GF-D8 (cell line): ENCODE results near the gene GPR35.

ENCODE experiments used
- DNase-seq: peaks from one replicate; lab custom pipeline; 2025; lab: John Stamatoyannopoulos, UW

Gene GPR35

DNA sequence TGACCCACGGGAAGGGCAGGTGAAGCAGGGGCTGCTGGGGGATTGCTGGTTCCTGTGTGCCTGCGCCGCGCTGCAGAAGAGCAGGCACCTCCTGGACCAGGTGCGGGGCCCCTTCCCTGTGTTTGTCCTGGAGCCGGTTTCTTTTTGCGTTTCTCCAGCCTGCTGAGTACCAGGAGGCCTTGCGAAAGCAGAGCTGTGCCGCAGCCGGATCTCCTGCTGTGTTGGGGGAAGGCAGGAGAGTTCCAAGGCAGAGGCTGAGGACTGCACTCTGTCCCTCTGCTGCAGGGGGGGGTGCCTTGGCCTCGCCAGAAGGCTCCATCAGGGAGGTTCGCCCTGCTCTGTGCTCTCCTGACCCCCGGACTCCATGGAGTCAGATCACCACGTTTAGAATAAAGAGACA, 35.9 kb upstream of the GPR35 start:
- DNase-seq, result no peak

DNA sequence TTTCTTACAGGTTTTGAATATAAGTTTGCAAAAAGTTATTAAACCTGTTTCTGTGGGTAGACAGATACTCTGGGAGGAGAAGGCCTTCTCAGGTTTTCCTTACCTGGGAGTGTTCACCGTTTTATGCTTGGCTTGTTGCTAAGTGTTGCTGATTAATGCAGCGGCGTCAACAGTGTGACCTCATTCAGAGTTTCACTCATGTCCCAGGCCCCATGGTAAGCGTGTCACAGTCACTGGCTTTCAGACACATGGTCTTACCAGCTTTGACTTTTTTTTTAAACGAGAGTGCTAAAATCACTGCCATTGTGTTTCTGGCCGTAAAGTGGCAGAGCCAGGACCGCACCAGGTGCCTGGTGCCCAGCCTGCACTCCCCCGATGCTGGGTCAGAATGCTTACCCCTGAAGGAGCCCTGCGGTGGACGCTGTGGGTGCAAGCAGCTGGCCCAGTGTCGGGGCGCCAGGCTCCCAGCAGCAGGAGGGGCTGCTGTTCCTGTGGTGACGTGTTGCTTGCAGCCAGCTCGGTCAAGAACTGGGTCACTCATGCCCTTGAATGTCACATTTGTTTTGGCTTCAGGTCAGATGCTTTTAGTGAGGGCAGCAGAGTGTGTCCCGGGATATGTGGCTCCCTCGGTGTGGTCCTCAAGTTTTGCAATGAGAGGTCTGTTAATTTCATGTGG, 35.3 kb upstream of the GPR35 start:
- DNase-seq, result no peak

DNA sequence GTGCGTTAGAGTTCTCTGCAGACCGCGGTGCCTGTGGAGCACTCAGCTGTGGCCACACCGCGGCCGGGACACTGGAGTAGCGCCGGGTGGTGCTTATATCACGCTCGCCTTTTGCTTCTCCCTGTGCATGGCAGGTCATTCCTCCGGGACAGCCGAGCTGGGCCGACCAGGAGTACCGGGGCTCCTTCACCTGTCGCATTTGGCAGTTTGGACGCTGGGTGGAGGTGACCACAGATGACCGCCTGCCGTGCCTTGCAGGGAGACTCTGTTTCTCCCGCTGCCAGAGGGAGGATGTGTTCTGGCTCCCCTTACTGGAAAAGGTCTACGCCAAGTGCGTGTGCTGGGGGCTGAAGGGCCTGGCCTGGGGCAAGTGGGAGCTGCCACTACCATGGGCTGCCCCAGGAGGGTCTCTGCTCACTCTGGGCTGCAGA, 34.6 kb upstream of the GPR35 start:
- DNase-seq, result no peak

DNA sequence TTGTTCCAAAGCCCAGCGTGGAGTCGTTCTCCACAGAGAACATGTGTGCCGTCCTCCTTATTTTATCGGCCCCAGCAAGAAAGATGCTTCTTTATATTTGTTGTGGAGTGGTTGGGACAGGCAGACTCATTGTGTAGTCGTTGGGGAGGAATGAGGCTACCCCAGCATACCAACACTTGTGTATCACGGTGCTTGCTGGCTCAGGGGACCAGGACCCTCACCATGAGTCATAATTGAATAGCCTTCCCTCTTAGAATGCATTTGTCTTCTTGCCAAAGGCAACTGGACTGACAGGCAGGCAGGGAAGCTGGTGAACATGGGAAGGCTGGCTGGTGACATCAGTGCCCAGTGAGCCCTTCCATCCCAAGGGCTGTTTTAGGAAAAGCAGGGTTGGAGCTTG, 34.1 kb upstream of the GPR35 start:
- DNase-seq, result no peak

DNA sequence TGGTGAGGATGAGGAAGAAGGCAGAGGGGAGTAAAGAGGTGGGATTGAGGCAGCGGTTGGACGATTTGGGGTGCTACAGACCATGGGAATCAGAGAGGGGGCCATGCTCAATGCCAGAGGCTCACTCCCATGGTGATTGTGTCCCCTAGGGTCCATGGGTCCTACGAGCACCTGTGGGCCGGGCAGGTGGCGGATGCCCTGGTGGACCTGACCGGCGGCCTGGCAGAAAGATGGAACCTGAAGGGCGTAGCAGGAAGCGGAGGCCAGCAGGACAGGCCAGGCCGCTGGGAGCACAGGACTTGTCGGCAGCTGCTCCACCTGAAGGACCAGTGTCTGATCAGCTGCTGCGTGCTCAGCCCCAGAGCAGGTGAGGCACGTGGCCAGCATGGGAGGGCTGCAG, 33.5 kb upstream of the GPR35 start:
- no peak for DNase-seq

DNA sequence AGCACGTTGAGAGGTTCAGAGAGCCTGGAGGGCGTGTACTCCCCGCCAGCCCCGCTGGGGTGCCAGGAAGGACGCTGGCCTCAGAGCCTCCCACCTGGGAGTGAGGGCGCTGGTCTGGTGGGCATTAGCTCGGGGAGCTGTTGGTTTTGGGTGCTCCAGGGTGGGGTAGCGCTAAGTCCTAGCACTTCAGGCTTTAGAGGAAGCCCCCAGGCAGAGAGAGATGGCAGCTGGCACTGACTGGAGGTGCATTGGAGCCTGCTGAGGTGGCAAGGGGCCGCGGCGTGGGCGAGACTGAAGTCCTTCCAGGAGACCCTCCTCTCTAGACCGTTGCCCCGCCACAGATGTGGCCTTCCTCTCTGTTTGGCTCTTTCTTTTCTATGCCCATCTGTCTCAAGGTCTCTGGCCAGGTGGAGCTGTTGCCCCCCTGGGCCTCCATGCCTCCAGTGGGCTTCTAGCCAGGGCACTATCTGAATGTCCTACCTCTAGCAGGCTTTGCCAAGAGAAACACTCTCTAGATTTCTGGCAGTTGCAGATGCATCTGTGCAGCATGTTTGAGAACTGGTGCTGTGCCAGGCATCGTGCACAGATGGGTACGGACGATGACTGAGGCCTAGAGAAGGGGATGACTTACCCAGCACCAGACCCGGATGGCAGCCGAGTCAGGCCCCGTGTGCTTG, 32.1 kb upstream of the GPR35 start:
- DNase-seq, result no peak

DNA sequence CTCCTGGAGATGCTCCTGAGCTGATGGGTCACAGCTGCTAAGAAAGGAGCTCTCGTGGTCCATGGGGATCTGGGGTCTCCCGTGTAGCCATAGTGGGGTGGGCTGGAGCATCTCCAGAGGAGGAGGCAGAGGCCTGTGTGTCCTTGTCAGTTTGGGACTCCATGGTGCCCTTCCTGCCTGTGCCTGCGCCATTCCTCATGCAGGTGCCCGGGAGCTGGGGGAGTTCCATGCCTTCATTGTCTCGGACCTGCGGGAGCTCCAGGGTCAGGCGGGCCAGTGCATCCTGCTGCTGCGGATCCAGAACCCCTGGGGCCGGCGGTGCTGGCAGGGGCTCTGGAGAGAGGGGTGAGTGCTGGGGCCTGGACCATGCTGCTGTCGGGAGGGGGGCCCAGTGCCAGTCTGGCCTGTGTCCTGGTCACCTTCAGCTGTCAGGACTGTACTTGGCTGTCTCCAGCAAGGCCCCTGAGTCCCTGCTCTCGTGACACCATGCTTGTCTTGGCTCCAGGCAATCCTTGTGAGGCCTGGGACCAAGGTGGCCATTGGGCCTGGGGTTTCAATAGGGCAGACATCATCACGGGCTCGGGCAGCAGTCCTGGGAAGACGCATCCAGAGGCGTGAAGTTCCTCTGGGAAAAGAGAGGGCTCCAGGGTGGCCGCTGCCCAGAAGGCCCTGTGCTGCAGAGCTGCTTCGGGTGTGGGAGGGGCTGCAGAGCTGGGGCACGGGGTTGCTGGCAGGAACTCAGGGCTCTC, 31.4 kb upstream of the GPR35 start:
- DNase-seq, result no peak

DNA sequence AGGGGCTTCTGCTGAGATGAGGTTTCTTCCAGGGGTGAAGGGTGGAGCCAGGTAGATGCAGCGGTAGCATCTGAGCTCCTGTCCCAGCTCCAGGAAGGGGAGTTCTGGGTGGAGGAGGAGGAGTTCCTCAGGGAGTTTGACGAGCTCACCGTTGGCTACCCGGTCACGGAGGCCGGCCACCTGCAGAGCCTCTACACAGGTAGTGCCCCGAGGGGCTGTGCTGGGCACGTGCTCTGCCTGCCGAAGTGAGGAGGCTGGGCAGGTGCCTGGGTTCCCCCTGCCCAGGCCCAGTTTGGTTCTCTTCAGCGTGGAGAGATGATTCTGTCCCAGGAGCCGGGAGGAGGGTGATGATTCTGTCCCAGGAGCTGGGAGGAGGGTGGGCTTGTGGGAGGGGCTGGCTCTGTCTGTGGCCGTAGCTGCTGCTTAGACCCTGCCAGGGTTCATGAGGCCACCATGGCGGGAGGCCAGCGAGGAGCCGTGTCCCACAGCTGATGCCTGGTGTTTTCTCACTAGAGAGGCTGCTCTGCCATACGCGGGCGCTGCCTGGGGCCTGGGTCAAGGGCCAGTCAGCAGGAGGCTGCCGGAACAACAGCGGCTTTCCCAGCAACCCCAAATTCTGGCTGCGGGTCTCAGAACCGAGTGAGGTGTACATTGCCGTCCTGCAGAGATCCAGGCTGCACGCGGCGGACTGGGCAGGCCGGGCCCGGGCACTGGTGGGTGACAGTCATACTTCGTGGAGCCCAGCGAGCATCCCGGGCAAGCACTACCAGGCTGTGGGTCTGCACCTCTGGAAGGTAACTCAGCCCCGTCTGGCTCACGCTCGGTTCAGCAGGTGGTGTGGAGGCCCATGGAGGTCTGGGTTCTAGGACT, 30.5 kb upstream of the GPR35 start:
- DNase-seq, result no peak

DNA sequence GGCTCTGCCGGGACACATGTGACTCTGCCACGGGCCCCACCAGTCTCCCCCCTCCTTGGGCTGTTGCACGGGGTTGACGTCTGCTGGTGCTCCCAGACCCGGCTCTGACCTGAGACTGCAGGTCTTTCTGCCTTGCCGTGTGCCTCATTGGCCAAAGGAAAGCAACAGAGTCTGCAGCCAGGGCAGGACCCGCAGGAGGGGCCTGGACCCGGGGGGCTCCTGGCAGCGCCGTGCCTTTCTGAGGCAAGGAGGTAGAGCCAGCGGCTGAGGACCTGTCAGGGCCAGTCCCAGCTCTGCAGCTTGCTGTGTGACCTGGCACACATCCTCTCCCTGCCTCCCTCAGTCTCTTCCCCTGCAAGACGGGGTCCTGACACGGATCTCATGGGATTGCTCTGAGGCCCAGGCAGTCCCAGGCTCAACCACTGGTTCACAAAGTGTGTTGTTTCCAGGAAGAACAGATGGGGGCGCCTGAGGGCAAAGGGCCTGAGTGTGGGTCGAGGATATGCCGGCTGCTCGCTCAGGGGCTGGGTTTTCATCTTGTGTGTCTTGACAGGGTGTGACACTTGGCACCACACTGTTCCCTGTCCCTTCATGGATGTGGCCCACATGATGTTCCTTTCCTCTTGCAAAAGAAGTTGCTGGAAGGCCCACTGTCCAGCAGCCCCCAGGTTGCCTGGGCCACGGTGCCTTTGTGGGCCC, 29.8 kb upstream of the GPR35 start:
- no peak for DNase-seq

DNA sequence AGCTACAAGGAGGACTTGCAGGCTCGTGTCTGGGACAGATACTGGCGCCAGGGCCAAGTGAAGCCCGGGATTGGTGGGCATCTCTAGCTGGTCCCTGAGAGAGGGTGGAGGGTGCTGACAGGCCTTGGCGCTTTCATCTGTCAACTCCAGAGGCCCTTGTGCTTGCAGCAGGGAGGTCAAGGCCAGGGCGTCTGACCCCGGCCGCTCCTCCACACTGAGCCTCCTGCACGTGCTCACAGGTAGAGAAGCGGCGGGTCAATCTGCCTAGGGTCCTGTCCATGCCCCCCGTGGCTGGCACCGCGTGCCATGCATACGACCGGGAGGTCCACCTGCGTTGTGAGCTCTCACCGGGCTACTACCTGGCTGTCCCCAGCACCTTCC, 29.2 kb upstream of the GPR35 start:
- DNase-seq, result no peak

DNA sequence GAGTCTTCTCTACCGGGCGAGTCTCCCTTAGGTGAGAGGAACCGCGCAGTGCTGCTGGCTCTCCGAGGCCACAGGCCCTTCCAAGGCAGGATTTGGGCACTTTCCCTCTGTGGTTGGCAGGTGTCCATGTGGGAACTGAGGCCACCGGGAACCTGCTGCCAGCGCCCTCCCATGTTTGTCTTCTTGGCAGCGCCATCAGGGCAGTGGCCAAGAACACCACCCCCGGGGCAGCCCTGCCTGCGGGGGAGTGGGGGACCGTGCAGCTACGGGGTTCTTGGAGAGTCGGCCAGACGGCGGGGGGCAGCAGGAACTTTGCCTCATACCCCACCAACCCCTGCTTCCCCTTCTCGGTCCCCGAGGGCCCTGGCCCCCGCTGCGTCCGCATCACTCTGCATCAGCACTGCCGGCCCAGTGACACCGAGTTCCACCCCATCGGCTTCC, 28.8 kb upstream of the GPR35 start:
- DNase-seq, result no peak

DNA sequence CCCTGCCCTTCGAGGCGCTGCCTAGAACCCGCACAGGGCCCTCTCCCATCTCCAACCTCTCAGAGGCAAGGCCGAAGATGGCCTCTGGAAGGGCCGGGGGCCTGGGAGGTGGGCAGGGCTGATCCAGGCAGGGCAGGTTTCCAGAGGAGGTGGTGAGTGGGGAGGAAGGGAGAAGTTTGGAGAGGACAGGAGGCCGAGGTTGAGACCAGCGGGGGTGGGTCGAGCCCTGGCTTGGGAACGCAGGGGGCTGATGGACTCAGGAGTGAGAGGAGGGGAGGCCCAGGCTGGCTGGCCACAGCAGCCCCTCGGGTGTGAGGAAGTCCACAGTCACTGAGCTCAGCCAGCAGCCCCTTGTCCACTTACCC, 28.2 kb upstream of the GPR35 start:
- no peak for DNase-seq

DNA sequence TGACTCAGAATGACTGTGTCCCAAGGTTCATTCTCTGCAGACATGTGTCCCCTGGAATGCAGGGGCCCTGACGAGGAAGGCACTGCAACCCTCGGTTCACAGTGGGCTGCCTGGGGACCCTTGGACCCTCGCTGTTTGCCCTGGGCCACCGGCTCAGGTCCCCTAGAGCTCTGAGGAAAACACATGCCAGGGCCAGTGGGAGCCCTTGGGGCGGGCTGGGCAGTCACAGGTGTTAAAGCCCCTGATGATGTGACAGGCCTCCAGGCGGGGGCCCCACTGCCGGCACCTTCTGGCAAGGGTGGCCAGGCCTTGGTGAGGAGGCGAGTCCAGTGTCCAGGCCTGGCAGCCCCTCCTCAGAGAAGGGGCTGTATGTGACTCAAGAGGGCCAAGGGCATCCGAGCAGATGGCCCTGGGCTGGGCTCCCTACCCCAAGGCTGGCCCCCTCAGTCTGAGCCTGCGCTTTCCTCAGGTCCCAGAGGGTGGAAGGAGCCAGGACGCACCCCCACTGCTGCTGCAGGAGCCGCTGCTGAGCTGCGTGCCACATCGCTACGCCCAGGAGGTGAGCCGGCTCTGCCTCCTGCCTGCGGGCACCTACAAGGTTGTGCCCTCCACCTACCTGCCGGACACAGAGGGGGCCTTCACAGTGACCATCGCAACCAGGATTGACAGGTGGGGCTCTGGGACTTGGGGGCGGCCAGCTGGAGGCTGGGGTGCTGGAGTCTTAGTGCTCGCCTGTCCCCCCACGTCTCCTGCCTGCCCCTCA, 27.7 kb upstream of the GPR35 start:
- no peak for DNase-seq

DNA sequence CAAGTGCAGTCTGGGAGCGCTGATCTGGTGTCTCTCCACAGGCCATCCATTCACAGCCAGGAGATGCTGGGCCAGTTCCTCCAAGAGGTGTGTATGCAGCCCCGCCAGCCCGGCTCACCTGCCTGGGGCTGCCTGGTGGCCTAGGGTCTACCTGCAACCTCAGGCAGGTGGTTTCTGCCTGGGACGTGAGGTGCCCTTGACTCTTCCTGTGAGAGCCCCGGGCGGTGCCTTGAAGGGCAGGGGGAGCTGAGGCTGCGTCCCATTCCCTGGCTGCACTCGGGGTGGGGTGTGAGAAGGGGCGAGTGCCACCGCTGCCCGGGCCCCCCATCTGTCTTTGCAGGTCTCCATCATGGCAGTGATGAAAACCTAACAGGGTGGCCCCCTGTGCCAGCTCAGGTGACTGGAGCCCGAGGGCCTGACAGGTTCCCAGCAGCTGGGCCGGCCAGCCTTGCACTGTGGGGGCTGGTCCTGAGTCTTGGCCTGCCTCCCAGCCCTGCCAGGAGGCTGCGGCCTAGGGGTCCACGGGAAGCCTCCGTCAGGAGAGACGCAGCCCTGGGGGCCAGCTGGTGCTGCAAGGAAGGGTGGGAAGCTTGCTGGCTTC, 26.9 kb upstream of the GPR35 start:
- no peak for DNase-seq

DNA sequence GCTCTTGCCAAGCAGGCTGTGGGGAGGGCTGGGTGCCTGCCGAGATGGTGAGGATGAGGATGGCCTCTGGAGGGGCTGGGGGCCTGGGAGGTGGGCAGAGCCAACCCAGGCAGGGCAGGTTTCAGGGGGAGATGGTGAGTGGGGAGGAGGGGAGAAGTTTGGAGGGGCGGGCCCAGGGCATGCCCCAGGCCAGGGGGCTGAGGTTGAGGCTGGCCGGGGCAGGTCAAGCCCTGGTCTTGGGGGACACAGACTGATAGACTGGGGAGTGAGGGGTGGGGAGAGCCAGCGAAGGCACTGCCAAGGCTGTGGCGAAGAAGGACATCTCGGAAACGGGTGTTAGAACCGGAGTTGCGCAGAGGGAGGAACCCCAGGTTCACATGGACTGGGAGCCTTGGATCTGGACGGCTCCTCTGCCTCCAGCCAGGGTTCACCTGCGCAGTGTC, 26.1 kb upstream of the GPR35 start:
- DNase-seq, result no peak

DNA sequence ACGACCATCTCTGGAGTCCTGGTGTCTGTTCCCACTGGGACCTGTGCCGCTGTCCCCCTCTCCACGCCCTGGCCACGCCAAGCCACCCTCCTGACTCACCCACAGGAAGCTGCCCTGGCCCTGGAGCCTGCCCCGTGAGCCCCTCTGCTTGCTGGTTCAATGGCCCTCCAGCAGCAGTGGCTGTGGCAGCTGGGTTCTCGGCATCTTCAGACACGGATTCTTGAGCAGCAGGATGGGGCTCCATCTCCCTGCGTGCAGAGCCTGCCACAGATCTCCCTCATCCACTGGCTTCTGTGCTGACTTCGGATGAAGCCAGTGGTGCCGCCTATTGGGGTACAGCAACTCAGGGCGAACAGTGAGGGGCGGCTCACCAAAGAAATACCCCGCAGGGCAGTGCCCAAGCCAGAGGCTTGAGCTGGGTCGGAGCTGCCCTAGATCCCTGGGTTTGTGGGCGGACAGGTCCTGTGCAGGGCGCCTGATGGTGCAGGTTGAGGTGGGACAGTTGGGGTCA, 24.8 kb upstream of the GPR35 start:
- no peak for DNase-seq

DNA sequence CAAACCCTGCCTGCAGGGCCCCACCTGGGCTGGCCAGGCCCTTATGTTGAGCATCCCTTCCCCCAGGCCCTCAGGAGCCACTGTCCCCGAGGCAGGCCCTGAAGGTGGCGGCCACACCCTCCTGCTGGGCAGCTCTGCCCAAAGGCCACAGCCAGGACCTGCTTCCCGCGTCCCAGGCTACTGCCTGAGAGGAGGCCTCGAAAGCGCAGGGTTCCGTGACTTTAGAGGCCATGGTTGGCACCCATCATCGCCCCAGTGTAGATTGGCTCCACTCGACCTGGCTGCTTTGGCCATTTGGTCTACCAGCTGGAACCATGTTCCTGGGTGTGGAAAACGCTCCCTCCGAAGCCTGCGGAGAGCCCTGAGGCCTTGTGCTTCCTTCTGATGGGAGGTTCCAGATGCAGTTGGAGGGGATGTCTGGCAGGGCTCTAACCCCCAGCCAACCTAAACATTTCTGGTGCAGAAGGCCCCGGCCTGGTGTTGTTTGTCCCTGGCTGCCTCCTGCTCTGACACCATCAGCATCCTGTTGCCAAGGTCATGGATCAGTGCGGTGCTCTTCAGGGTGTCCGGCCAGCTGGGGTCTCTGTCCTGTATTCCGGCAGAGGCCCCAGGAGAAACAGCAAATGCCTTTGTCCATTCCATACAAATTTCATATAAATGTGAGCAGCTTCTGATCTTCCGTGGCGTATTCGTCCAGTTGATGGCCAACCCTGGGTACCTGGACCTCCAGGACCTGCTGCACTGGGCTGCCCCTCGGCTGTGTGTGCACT, 24.0 kb upstream of the GPR35 start:
- no peak for DNase-seq

DNA sequence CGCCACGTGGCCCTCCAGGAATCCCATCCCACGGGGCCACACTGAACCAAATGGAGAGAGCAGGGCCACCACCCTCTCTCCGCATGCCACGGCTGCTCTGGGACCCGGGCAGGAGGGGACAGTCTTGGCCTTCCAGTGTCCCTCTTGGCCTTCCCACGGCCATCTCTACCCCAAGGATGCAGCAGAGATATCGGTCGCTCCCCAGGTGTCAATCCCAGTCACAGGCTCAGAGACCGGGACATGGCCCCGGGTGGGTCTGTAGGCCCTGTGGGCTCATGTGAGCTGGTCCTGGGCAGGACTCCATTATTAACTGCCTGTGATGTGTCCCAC, 23.5 kb upstream of the GPR35 start:
- no peak for DNase-seq

DNA sequence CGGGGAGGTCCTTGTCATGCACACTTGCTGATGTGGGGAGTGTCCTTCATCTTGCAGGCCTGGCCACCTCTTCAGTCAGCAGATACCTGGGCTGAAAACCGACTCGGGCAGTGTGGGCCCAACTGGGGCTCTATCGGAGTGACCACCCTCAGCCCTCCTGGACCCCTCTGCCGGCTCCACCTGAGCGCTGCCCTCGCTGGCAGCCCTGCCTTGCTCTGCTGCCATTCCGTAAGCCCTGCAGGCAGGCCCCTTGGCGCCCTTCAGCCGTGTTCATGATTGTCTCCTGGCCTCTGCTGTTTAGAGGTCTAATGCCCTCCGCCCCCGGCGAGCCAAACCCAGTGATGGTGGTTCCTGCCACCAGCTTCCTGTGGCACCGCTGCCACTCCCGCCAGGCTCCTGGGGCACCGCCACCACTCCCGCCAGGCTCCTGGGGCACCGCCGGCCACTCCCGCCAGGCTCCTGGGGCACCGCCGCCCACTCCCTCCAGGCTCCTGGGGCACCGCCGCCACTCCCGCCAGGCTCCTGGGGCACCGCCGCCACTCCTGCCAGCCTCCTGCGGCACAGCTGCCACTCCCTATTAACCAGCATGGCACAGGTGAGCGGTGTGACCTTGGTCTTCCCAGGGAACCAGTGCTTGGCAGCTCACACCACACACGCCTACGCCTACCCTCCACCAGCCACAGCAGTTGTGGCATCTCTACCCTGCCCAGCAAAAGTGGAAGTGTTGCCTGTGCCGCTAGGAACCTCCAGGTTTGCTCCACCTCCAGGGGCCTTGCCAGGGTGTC, 22.8 kb upstream of the GPR35 start:
- DNase-seq, result no peak
